ENCODE measurements around the gene PPP1R3F.

The PPP1R3F gene

DNA sequence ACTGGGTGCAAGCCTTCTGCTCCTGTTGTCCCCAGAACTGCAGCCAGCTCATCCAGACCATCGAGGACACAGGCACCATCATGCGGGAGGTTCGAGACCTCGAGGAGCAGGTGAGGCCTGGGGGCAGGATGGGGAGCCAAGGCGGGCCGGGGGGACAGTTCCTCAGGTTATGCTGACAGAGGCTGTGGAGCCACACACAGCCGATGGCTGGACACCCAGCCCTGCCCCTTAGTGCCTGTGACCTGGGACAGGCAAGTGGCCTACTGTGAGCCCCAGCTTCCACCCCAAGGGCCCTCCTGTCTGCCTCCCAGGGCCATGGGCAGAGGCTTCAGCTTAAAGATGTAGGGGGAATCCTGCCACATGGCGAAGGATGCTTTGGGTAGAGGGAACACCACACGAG is 20.0 kb upstream of the PPP1R3F start:
- DNase-seq, result no peak

DNA sequence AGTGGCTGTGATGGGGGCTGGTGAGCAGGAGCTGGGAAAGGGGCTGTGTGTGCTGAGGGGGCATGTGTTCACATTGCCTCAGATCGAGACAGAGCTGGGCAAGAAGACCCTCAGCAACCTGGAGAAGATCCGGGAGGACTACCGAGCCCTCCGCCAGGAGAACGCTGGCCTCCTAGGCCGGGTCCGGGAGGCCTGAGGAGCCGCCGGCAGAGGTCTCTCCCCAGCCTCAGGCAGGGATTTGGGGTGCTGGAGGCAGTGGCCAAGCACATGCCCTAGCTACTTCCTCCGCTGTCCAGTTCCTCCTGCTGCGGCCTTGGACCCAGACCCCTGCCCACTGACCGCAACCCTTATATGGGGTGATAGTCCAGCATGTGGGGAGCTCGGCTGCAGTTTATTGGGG is 19.5 kb upstream of the PPP1R3F start:
- no peak for DNase-seq

DNA sequence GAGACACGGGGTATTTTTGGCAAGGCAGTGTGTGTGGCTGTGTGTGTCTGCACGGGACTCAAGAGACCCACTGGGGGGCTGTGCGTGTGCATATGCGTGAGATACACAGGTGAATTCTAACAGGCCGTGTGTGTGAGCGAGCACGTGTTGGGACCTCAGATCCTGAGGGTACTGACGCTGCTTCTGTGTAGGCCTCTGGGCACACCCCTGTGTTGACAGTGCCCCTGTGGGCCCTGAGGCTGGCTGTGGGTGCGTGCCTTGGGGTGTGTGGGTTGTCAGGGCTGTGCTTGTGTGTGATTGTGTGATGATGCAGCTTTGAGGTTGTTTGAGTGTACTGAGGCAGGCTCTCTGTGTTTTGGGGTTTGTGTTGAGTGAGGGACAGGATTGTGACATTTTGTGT is 19.0 kb upstream of the PPP1R3F start:
- DNase-seq, result no peak

DNA sequence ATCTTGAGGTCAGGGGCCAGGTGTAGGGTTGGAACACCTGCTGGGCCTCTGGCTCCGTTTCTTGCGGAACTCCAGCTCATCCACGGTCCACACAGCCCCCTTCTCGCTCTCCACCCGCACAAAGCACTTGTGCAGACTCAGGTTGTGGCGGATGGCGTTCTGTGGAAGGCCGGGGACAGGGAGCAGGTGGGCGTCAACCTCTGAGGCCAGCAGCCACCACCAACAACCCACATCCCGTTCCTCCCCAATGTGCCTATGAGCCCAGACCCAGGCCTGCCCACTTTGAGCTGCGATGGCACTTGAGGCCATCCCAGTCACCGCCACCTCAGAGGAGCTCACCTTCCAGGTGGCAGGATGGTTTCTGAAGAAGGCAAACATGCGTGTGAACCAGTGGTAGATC is 18.3 kb upstream of the PPP1R3F start:
- no peak for DNase-seq

DNA sequence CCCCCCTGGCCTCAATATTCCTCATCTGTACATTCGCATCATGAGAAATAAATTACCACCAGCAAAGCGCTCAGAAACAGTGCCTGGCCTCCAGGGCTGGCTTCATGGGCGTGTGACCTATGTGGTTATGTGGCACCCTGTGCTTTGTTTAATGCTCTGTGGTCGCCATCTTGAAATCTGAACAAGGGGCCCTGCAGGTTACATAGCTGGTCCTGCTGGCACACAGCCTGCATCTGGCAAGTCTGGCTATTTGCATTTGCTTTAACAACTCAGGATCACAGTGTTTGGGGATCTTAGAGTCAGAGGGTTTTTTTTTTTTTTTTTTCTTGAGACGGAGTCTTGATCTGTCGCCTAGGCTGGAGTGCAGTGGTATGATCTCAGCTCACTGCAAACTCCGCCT is 15.0 kb upstream of the PPP1R3F start:
- no peak for DNase-seq

DNA sequence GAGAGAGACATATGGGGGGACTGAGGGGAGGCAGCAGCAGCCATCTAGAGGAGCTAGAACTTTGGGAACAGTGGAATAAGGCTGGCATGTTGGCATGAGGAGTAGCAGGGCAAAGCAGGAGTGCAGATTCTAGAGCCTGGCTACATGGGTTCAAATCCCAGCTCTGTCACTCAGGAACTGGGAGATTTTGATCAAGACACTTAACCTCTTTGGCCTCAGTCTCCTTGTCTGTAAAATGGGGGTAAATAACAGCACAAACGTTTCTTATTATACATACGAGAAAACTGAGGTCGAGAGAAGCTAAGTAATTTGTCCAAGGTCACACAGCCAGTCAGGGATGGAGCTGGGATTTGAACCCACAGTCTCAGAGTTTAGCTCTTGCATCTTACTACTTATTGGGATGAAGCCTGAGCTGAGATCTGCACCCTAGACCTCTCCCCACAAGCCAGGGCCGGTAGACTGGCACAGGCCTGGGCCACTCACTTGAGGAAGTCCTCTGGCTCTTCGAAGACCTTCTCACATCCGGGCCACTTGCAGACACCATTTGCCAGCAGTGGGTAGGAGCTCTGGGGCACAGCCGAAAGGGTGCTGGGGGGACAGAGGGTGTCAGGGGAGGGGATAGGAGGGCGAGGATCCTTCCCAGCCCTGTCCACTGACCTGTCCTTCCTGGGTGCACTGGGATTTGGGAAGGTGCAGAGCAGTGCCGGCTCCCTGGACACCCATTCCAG is 13.2 kb upstream of the PPP1R3F start:
- DNase-seq, result no peak

DNA sequence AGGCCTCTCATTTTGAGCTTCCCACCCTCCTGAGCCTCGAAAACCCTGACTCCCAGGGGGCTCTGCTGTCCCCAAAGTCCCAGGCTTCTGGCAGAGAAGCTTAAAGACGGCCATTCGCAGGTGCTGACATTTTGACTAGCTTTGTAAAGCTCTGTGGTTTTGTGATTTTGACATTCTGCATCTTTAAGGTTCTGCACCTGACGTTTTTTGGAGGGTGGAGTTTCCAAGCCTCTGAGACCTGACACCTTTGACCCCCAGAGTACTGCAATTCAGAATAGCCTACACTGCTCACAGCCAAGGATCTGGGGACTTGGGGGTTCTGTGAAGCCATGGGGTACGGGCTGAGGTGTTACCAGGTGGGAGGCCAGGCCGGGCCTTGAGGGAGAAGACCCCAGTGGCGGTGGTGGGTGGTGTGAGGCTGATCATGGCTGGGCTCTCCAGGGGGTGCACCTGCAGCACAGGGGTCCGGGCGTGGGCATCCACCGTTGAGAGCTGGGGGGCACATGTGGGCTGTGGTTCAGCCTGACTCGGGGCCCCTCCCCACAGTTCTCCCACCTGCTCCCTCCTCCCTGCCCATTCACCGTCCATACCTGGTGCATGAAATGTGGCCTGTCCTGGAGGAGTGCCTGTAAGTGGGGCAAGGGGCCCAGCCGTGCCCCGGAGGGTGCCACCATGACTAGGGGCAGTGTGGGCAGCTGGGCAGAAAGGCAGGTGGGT is 12.4 kb upstream of the PPP1R3F start:
- no peak for DNase-seq

DNA sequence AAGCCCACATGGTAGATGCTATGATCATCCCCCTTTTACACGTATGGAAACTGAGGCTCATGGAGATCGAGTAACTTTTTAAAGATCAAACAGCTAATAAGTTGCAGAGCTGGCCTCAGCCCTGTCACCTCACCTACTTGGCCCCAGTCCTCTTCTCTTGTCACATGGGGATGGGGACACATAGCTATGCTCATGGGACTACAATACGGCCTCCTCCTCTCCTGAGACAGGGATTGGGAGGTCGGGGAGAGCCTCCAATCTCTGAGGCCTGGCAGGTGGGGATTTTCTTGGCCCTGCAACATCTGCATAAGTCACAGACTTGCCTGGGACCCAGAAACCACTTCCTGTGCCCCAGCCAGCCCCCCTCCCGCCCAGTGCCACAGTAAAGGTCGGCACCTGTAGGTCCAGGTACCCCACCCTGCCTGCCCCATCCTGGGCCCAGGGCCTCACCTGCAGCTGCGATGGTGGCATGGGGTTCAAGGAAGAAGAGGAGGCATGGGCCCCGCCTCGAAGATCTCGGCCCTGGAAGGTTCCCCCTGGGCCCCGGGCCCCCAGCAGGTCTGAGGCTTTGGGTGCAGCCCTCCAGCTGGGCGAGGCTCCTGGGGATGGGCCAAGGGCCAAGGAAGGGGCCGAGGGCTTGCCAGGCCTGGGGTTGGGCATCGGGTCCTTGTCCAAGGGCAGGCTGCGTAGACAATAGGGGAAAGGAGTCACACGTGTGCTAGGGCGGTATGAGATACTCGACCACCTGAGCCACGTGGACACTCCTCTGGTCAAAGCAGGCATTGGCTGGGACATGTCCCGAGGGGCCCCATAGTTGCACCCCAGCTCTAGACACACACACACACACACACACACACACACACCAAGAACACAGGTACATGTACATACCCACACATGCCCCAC is 11.5 kb upstream of the PPP1R3F start:
- DNase-seq, result no peak

DNA sequence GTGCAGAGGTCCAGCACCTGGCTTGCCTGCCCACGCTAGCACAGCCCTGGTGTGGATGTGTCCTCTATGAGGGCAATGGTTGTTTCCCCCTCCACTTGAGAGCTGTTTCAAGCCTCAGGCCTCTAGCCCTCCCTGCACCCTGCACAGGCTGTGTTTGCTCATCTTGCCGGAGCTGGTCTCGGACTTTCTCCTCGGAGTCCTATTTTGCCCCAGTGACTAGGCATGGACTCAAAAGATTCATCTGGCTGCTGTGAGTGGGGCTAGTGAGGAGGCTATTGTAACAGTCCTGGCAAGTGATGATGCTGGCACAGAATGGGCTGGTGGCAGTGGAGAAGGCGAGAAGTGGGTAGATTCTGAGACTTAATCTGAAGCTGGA is 10.9 kb upstream of the PPP1R3F start:
- DNase-seq, result no peak

DNA sequence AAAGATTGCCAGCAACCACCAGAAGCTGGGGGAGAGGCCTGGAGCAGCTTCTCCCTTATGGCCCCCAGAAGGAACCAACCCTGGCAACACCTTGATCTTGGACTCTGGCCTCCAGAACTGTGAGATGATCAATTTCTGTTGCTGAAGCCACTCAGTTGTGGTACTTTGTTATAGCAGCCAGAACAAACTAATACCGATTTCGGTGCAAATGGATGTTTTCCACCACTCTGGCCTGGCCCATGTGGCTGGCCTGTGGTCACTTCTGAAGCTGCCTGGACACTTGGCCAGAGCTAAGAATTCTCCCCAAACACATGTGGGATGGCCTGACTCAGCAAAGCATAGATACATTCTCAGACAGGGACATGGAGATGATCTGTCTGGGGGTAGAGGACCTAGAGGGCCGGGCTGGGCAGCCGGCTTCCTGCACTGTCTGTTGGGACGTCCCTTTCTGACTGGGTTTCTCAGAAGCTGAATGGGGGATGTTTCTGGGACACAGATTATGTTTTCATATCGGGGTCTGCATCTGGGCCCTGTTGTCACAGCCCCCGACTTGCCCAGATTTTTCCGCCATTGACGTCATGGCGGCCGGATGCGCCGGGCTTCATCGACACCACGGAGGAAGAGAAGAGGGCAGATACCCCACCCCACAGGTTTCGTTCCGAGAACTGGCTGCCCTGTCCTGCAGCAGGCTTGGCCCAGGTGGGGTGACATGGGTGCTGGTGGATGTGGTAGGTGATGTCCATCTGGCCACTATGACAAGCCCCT is 9.2 kb upstream of the PPP1R3F start:
- DNase-seq, result no peak

DNA sequence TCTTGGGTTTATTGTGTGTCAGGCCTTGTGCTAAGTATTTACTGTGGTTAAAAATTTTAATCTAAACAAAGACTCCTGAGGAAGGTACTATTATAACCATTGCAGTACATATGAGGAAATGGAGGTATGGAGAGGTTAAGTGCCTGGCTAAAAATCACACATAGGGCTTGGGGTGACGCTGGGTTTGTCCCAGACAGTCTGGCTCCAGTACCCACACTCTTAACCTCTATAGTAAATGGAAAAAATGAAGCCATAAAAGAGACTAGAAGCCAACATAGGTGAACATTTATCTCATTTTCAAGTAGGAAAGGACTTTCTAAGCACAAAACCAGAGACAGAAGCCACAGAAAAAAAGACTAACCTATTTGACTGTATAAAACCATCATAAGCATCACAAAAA is 7.0 kb upstream of the PPP1R3F start:
- DNase-seq, result no peak

DNA sequence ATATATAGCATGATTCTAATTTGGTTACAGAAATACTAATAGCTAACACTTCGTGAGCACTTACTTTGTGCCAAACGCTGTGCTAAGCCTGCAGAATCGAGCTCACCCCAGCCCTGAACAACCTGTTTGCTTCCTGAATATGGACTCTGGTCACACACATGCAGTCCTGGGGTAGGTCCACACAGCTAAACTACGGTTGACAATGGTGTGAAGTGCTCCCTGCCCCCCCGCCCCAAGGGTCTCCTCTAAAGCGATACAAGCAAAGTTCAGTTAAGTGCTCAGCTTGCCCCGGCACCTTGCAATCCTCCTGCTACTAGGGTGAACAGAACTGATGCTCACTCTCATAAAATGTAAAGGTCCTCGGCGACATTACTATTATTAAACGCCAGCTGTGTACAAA is 6.0 kb upstream of the PPP1R3F start:
- no peak for DNase-seq

DNA sequence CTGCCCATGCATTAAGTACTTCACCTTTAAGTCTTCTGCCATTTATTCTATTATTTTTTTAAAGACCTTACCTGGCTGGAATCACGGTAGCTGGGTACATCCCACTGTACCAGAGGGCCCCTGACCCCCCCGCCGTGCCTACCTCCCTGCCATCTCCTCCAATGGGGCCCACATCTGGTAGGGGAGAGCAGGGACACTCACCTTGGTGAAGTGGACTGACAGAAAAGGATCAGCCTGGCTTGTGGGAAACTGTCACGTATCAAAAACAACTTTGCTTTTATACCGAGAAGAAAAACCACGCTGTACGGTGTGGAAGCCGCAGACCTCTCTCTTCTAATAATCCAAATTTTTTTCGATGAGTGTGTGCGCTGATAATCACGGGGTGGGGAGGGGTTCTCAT is 5.1 kb upstream of the PPP1R3F start, which contains the start of gene FOXP3:
Gene FOXP3 (minus strand): TSS at position 251 of the 400 bp plus-strand sequence. CDS start 6,205 bp downstream, outside the sequence.
- no peak for DNase-seq

DNA sequence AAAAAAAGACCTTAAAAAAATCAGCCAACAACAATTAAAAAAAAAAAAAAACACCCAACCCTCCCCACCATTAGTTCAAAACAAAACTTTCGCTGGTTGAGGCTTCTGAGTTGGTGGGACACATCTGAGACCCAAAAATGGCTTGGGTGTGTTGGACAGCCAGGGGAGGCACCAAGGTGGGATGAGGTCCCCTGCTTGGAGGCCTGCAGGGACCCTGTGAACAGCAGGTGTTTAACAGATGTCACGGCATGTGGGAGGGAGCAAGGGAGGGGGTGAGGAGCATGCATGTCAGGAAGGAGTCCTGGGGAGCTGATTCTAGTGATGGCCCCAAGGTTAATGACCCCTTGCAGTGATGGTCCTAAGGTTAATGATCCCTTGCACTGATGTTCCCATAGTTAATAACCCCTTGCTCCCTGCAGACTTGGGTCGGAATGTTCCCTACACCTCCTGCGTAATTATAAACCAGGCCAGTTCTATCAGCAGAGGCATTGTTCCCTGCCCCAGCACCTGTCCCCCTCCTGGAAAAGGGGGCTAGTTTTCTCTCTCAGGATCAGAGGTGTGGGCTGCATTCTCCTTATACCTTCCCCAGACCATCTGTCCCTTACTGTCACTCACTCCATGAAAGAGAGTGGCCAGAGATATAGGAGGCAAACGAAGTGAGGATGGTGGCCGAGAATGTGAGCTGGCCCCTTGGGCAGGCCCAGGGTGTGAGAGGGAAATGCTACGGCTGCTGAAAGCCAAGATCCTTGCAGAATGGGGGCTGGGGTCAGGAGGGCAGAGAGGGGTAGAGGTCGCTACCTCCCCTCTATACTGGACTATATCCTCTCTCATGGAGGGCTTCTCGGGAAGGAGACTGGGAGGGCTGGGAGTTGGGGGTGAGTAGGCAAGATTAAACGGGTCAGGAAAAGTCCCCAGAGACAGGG is 2.8 kb upstream of the PPP1R3F start:
- no peak for DNase-seq

DNA sequence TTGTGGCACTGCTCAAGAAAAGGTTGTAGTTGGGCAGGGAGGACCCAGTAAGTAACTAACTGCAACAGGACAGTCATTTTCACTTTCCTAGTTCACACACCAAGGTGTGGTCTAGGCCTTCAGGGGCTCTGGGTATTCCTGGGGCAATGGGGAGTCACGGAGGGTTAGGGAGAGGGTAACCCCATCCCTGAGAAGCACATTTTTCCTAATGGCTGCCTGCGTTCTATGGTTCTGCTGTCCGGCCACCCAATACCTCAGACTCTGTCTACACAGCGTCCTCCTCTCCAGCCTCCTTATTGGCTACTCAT is 937 bp upstream of the PPP1R3F start:
- DNase-seq, result no peak

DNA sequence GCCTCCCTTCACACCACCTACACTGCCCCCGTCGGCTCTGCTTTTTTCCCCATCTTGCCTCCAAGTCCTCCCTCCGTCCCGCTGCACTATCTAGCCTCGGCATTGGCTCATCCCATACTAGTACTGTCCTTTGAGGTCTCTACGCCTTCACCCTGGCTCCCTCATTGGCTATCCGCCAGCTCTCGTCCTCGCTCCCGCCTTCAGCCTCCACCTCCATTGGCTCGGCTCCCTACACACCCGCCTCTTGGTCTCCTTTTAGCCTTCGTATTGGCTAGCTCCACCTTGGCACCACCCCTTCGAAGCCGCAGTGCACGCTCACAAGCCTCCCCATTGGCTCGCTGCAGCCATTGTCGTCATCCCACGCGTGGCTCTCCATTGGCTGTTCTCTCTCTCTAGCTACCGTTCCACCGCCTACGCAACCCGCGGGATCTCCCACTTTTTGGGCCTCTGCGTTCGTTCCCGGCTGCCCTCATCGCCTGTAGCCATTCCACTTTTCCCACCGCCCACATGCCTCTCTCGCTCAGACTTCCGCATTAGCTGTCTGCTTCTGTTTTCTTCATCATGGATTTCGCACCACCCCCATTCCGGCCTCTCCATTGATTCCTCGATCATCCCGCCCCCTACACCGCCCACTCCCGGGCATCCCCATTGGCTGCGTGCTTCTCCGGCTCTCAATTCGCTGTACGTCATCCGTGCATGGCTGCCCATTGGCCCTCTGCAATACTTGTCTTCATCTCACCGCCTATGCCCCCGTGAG is 405 bp upstream of the PPP1R3F start:
- peak; percentile 94 to 95 for DNase-seq

DNA sequence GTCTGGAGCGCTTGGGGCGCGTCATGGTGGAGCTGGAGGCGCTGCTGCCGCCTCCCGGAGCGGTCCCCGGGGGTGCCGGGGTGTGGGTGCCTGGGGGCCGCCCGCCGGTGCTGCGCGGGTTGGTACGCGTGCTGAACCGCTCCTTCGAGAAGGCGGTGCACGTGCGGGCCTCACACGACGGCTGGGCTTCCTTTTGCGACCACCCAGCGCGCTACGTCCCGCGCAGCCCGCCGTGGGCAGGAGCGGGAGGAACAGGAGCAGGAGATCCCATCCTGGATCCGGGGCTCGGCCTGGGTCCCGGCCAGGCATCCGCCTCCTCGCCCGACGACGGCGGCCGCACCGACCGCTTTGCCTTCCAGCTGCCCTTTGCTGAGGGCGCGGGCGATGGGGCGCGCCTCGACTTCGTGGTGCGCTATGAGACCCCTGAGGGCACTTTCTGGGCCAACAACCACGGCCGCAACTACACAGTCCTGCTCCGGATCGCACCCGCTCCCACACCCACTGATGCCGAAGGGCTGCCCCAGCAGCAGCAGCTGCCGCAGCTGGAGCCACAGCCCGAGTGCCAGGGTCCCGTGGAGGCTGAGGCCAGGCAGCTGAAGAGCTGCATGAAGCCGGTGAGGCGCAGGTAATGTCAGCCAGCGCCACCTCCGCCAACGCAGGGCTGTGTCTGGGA is 792 bp downstream of the PPP1R3F start:
- DNase-seq, result no peak

DNA sequence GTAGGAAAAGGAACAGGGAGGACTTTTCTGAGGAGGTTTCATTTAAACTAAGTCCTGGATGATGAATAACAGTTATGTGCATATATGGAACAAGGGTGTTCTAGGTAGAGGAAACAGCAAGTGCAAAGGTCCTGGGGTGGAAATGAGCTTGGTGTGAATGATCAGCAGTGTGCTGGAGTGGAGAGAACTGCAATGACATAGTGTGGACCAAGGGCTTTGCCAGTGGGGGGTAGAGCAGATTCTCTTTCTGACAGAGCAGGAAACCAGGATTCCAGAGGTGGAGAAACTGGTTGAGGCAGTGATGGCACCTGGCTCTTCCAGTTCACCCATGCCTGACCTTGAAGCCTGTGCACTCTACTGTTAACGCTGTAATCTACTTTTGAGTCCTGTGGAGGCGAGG is 1.7 kb downstream of the PPP1R3F start:
- DNase-seq, result no peak

DNA sequence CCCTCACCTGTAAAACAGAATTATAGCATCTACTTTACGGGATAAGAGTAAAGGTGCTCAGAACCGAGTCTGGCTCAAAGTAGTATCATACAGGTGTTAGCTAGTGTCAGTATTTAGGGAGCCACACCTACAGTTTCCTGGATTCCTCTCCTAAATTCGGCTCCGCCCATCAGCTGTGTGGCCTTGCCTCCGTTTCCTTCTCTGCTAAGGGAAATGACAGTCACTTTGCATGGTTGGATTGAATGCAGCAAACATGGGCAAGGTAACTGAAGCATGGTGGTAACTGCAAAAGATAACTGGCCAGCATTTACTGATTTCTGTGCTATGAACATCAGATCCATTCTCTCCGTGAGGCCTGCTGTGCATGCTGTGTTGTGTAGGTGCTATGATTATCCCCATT is 2.8 kb downstream of the PPP1R3F start:
- DNase-seq, result no peak

DNA sequence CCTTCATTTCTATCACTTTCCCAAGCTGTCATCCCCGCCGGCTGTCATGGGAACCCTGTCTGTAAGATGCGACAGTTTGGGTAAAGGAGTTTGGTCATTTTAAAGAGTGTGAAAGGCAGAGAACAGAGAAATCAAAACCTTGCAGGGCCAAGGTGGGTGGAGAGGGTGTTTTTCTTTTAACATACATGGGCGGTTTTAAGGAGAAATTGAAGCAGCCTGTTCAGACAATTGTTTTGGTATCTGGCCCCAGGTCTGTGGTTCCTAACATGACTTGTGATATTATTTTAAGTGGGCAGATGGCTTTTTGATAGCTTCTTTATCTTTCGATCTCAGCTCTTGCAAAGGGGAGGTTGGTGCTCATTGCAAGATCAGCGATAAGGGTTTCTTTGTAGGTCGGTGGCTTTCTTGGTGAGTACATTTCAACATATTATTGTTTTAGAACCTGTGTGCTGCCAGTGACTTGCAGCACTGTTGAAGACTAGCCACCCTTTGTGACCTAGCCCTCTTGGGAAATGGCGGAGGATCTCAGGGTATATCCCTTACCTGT is 3.7 kb downstream of the PPP1R3F start:
- DNase-seq, result no peak

Measured in Kasumi-1 (cell line).